SK-MEL-5 (cell line): Measurements from ENCODE around the gene TUNAR. TPM values are rescaled to one million over a fixed set of nuclear protein-coding genes. Genes with fewer than 3 reads are reported as not detected.
A peak's percentile ranks its signal among the peaks of the same experiment; 100 is the strongest.

ENCODE experiments used
- DNase-seq: peaks from one replicate; pipeline ENCODE4 v3.0.0-alpha.2; 2016; ENCODE audit warnings: low read depth, low spot score
- in situ Hi-C: cut with HindIII; loops from 2 replicates; pipeline ENCODE4 v1.10.0; 2016; ENCODE audit warnings: low sequenced_read_pairs, high pct_unique_total_duplicates, low pct_unique_long_range_greater_than_20kb
- polyA plus RNA-seq, 2 experiments: library from polyadenylated mRNA; depleted of rRNA; stranded (reverse); fragments of >200 nt; gene quantifications; 2 replicates each; pipeline ENCODE4 v1.2.3, GENCODE V29; 2015
- total RNA-seq: library from RNA; depleted of rRNA; stranded (reverse); fragments of >200 nt; shearing (Covaris generic); gene quantifications from 2 replicates; pipeline ENCODE4 v1.2.3, GENCODE V29; 2014; rRNA removed

Gene TUNAR
- total RNA-seq = 0.05 TPM in 1 of 2 replicates, not detected in the other
- polyA plus RNA-seq (2015; cell fraction: cytosol; rRNA removed) = 0.06 TPM in 1 of 2 replicates, not detected in the other
- not detected in 2 replicates for polyA plus RNA-seq (2015; cell fraction: nucleus; rRNA removed)

DNA sequence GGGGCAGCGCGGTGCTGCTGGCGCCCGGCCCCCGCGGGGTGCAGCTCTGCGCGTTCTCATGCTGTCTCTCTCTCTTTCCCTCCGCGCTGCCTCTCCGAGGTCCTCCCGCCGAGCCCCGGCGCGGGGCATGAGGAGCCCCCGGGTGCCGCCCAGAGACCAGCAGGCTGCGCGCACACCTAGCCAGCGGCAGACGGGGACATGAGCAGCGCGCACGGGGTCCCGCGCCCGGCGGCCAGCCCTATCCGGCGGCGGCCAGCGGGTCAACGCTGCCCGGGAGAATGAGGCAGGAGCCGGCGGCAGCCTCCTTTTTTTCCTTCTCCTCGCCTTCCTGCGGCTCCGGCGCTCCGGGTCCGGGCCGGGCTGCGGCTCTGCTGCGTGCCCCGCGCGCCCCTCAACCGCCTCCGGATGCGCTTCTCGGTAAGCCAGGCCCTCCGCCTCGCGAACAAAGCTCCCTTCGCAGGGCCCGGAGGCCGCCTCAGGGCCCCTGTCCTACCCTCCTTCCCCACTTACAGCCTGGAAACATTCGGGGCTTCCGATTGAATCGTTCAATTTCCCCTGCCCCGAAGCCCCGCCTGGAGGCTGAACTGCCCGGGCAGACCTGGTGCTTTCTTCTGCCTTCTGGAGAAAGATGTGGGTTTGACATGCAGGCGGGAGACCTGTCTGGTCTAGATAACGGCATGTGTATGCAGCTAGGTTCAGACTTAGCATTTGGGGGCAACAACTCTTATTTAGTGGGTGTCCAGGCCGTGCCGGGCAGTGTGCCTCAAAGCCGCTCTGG lies at the start of gene TUNAR:
Gene TUNAR (plus strand): TSS at position 72 of the 778 bp plus-strand sequence.
- no peak for DNase-seq
- in situ Hi-C loops = no loop called here

DNA sequence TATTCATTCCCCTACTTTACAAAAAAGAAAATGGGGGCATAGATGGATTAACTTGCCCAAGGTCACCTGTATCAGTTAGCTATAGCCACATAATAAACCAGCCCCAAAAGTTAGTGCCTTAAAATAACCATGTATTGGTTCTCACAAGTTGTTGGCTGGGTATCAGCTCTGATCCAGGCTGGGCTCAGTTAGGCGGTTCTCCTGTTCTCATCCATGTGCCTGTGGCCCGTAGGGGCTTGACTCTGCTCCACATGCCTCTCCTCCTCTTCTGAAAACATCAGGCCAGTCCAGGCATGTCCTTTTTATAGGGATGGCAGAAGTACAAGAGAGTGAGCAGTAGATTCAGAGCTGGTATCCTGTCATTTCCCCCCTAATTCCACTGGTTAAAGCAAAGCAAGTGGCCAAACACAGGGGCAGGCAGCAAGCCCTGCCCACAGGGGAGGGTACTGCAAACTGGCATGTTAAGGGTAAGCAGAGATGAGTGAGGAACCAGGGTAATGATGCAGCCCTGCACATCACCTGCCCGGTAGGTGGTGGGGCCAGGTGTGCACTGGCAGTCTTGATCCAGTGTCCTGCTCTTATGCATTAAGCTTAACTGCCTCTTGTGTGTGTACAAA lies 47.9 kb upstream of the TUNAR start:
- DNase-seq = no peak
- in situ Hi-C loops = no loop called here

- no peak for DNase-seq
- in situ Hi-C loops = no loop called here
These were observed 47.3 kb upstream of the TUNAR start for GRCh38 chr14:95829321-95829720.

DNA sequence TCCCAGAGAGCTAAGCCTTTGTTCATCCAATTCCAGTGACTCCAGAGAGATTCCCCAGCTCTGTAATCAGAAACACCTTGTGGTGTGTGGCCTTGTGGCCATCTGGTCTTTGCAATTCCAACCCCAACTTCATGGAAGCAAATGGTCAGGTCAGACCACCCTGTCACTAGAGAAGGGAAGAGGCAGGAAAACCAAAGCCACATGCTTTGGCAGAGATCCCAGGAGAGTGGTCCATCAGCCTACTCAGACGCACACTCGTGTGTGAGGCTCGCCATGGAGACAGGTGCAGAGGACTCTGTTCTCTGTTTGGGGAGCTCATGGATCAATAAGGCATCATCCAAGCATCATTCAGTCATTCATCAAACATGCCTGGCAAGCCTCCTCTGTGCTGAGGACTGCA lies 46.2 kb upstream of the TUNAR start:
- DNase-seq = no peak
- in situ Hi-C loops = no loop called here

DNA sequence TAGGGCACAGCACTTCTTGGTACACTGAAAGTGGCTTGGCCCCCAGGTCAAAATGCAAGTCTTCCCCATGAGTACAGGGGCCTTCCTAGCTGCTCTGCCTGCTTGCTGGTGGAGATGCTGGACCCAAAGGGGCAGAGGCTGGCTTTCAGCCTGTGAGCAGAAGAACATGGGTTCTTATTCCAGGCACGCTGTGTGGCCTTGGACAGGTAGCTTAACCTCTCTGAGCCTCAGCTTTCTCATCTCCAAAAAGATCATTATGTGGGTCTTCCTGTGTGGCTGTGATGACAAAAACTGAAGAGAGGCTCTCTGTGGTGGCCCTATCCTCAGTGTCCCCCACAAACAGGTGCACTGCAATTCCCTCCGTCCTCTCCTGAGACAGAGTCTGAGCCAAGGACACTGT lies 45.6 kb upstream of the TUNAR start:
- DNase-seq = no peak
- in situ Hi-C loops = no loop called here

DNA sequence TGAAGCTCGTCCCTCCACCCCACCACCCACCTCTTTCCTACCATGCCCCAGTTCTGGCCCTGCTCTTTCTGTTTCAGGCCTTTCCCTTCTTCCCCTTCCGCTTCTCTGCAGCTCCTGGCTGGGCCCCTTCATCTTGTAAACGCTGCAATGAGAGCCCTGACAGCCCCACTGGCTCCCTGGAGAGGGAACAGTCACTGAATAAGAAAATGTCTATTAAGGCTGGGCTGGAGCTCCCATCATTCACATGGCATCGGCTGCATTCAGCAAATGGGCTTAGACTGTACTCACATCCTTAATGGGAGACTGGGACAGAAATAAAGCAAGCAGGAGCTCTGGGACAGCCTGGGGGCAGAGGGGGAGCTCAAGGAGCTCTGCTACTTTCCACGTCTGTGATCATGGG lies 45.2 kb upstream of the TUNAR start:
- in situ Hi-C loops = no loop called here
- DNase-seq = no peak

DNA sequence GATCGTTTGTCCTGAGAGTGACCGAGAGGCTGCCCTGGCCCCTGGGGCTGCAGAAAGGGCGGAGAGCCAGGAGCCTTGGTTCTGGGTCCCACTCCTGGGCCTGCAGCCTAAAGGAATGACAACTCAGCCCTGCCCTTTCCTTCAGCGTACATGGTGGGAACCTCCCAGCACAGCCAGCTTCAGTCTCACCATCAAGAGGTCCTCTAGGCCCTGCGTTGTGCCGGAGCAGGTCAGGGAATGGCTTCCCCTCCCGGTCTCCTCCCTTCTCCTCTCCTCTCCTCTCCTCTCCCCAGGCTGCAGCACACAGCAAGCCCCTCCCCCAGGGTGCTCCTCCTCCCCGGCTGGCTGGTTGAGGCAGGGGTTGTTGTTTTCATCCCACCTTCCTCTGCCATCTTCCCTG lies 44.6 kb upstream of the TUNAR start:
- no peak for DNase-seq

GRCh38 chr14:95833429-95833828 lies 43.2 kb upstream of the TUNAR start:
- DNase-seq = peak; percentile 52
- in situ Hi-C loops = no loop called here

More for the DNA sequence above, 44.6 kb upstream of the TUNAR start:
- in situ Hi-C loops = no loop called here

DNA sequence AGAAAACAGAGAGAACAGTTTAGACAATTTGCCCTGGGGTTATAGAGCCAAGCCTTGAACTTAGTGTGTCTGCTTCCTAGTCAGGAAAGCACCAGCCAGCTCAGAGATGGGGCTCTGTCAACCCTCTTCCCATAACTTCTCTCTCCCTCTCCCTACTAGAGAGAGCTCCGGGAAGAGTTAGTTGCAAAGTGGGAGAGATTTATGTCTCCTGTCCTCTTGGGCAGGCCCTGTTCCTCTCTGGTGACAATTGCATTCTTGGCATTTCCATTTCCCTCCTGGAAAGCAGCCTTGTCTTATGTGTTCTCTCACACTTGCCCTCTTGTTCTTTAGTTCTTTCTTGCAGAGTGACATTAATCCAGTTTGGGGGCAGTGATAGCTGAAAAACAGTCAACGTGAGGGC lies 42.1 kb upstream of the TUNAR start:
- no peak for DNase-seq
- in situ Hi-C loops = no loop called here

DNA sequence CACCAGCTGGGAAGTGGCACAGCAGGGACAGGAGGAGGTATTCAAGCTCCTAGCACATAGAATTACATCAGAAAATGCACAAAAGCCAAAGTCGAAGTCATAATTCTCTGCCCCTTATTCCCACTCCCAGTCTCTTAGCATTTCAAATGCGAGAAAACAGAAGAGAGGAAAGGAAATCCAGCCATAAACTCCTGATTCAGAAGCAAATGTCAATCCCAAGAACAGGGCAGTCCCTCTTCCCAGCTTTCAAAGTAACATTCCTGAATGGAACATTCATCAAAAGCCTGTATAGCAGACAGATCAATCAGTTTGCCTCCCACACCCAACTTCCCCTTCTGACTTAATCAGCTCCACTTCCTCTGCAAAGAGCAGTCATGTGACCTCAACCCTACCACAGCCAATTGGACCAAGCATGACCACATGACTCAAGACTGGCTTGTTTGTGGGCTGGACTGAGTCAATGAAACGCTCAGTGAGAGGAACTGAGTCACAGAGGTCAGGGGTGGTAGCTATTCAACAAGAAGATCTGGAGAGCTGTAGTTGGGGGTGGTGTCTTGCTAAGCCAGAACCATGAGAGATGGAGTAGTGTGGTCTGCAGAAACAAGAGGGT lies 41.4 kb upstream of the TUNAR start:
- in situ Hi-C loops = no loop called here

GRCh38 chr14:95838862-95839261 lies 37.8 kb upstream of the TUNAR start:
- in situ Hi-C loops = no loop called here
- no peak for DNase-seq

More for the DNA sequence above, 41.4 kb upstream of the TUNAR start:
- peak; percentile 49 for DNase-seq

- in situ Hi-C loops = no loop called here
- no peak for DNase-seq
These were observed 36.4 kb upstream of the TUNAR start for GRCh38 chr14:95840094-95840700.

DNA sequence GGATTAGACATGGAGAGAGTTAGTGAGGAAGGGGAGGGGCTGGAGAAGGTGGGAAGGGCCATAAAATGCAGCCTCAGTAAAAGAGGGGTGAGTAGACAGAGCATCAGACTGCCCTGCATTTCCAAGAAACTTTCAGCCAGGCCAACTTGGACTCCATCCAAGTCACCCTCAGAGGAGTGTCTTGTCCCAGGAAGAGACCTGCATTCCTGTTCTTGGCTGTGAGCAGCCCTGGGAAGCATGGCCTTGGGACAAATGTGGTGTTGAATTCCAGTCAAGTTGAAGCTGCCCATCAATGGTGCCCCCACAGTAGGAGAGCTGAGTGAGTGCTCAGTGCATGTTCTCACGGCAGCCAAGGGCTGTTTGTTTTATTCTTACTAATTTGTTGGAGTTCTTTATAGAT lies 35.0 kb upstream of the TUNAR start:
- no peak for DNase-seq
- in situ Hi-C loops = no loop called here

DNA sequence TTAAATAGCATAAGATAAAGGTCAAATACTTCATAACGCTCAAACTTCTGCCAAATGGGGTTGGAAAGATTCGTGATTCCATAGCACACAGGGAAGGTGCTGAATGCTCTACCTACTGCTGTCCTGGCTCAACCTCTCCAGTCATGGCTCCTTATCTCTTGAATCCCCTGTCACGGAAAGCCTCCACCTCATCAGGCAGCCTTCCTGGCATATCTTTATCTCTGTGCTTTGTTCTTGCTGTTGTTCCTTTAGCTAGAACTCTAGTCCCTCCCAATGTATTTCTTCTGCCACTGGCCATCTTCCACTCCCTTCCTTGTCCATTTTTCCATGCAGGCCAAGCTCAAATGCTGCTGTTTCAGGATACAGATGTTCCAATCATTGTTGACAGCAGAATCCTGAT lies 26.9 kb upstream of the TUNAR start:
- in situ Hi-C loops = no loop called here
- no peak for DNase-seq

DNA sequence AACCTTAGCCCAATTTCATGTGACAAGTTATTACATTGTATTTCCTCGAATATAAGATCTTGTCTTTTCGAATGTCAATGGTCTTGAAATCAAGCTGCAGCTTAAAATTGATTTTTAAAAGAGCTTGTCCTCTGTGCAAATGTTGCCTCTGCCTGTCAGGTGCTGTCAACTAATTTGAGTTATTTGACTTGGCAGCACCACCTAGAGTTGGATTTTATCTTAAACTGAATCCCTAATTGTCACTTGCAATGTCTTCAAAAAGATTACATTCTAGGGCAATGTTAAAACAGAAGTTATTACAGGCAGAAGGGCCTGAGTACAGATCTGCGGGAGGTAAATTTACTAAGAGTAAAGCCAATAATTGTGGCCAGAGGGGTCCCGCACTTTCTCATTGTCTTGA lies 26.2 kb upstream of the TUNAR start:
- in situ Hi-C loops = no loop called here
- DNase-seq = no peak

DNA sequence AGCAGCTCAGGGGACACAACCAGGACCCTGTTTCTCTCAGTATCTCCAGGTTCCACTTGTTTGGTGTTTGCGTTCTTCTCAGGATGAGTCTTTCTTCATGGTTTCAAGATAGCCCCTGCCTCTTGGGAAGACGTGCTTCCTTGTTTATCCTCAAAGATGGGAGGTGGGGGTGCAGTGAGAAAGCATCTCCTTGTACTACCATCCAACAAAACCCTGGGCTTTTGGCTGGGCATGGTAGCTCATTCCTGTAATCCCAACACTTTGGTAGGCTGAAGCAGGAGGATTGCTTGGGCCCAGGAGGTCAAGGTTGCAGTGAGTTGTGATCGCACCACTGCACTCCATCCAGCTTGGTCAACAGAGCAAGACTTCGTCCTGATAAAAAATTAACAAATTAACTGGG lies 21.0 kb upstream of the TUNAR start:
- in situ Hi-C loops = no loop called here
- no peak for DNase-seq

DNA sequence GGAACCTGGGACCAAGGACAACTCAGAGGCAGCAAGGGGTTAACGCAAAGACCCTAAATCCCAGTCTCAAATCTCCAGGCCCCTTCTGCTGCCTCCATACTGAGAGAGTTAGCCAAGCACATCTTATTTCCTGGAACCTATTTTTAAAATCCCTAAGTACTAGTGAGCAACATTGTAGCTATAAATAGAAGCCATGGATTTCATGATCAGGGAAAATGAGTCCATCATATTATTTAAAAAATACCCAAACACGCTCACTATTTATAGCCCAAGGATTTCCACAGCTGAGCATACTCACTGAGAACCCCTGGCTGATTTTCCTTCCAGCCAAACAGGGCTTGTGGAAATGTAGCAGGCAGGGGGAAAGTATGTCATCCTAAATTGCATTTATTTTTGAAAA lies 19.4 kb upstream of the TUNAR start:
- in situ Hi-C loops = no loop called here
- DNase-seq = no peak

GRCh38 chr14:95858893-95859292 lies 17.7 kb upstream of the TUNAR start:
- in situ Hi-C loops = no loop called here

More at GRCh38 chr14:95858893-95859292, 17.7 kb upstream of the TUNAR start:
- no peak for DNase-seq
